ENCODE measurements around the gene SP5.

Gene SP5

GRCh38 chr2:170707821-170708795 is 7.0 kb upstream of the SP5 start:
- TF ChIP-seq PAX5 (IDR thresholded peaks at IDR 0.05; ENCODE audit: insufficient read depth, low read length, severe bottlenecking) = no peak
- TF ChIP-seq POLR2AphosphoS5 (IDR thresholded peaks at IDR 0.05; ENCODE audit: low read depth, low read length) = no peak
- no peak for TF ChIP-seq POLR2A (IDR thresholded peaks at IDR 0.05; ENCODE audit: low read depth, low read length)
- TF ChIP-seq SPI1 (IDR thresholded peaks at IDR 0.05; ENCODE audit: low read depth, low read length) = no peak
- no peak for TF ChIP-seq TAF1 (IDR thresholded peaks at IDR 0.05; ENCODE audit: low read depth, low read length)
- TF ChIP-seq POU2F2 (IDR thresholded peaks at IDR 0.05; ENCODE audit: low read depth, low read length) = no peak
- no peak for DNase-seq (ENCODE audit: insufficient read length, low spot score)
- no peak for FAIRE-seq

DNA sequence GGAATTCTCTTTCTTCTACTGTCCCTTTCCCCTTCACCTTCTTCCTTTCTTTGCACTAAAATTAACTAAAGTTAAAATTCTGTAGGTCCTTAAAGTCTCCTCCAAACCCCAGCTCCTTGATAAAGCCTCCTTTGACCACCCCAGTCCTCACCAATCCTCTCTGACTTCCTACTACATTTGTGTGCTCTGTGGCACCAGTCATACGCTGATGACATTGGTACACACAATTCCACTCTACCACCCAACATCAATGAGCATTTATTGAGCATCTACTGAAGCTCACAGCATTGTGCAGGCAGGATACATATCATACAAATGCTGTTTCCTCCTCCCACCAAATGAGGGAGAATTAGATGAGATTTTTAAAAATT is 4.5 kb upstream of the SP5 start:
- TF ChIP-seq PAX5 (IDR thresholded peaks at IDR 0.05; ENCODE audit: insufficient read depth, low read length, severe bottlenecking) = no peak
- no peak for TF ChIP-seq POLR2AphosphoS5 (IDR thresholded peaks at IDR 0.05; ENCODE audit: low read depth, low read length)
- no peak for TF ChIP-seq SPI1 (IDR thresholded peaks at IDR 0.05; ENCODE audit: low read depth, low read length)
- no peak for TF ChIP-seq TAF1 (IDR thresholded peaks at IDR 0.05; ENCODE audit: low read depth, low read length)
- no peak for TF ChIP-seq POLR2A (IDR thresholded peaks at IDR 0.05; ENCODE audit: low read depth, low read length)
- no peak for TF ChIP-seq POU2F2 (IDR thresholded peaks at IDR 0.05; ENCODE audit: low read depth, low read length)
- DNase-seq (ENCODE audit: insufficient read length, low spot score) (no peak), FAIRE-seq (no peak)

- TF ChIP-seq PAX5 (IDR thresholded peaks at IDR 0.05; ENCODE audit: insufficient read depth, low read length, severe bottlenecking) (no peak), TAF1 (IDR thresholded peaks at IDR 0.05; ENCODE audit: low read depth, low read length) (no peak), POLR2AphosphoS5 (IDR thresholded peaks at IDR 0.05; ENCODE audit: low read depth, low read length) (no peak), SPI1 (IDR thresholded peaks at IDR 0.05; ENCODE audit: low read depth, low read length) (no peak), POU2F2 (IDR thresholded peaks at IDR 0.05; ENCODE audit: low read depth, low read length) (no peak), POLR2A (IDR thresholded peaks at IDR 0.05; ENCODE audit: low read depth, low read length) (no peak)
- no peak for FAIRE-seq
- DNase-seq (ENCODE audit: insufficient read length, low spot score) = no peak
Observed at GRCh38 chr2:170711196-170711773, 3.9 kb upstream of the SP5 start.

- TF ChIP-seq POLR2AphosphoS5 (IDR thresholded peaks at IDR 0.05; ENCODE audit: low read depth, low read length) = no peak
- no peak for TF ChIP-seq TAF1 (IDR thresholded peaks at IDR 0.05; ENCODE audit: low read depth, low read length)
- FAIRE-seq (no peak), DNase-seq (ENCODE audit: insufficient read length, low spot score) (no peak)
Observed at GRCh38 chr2:170711774-170712652, 3.1 kb upstream of the SP5 start.

GRCh38 chr2:170712653-170713542 is 2.2 kb upstream of the SP5 start:
- DNase-seq (ENCODE audit: insufficient read length, low spot score) = no peak
- no peak for FAIRE-seq
- no peak for TF ChIP-seq POLR2AphosphoS5 (IDR thresholded peaks at IDR 0.05; ENCODE audit: low read depth, low read length)
- no peak for TF ChIP-seq PAX5 (IDR thresholded peaks at IDR 0.05; ENCODE audit: insufficient read depth, low read length, severe bottlenecking)
- no peak for TF ChIP-seq SPI1 (IDR thresholded peaks at IDR 0.05; ENCODE audit: low read depth, low read length)
- no peak for TF ChIP-seq TAF1 (IDR thresholded peaks at IDR 0.05; ENCODE audit: low read depth, low read length)
- no peak for TF ChIP-seq POLR2A (IDR thresholded peaks at IDR 0.05; ENCODE audit: low read depth, low read length)
- no peak for TF ChIP-seq POU2F2 (IDR thresholded peaks at IDR 0.05; ENCODE audit: low read depth, low read length)

GRCh38 chr2:170713543-170714380 is 1.4 kb upstream of the SP5 start:
- no peak for TF ChIP-seq PAX5 (IDR thresholded peaks at IDR 0.05; ENCODE audit: insufficient read depth, low read length, severe bottlenecking)
- no peak for TF ChIP-seq POU2F2 (IDR thresholded peaks at IDR 0.05; ENCODE audit: low read depth, low read length)
- TF ChIP-seq SPI1 (IDR thresholded peaks at IDR 0.05; ENCODE audit: low read depth, low read length) = no peak
- no peak for TF ChIP-seq POLR2AphosphoS5 (IDR thresholded peaks at IDR 0.05; ENCODE audit: low read depth, low read length)
- TF ChIP-seq POLR2A (IDR thresholded peaks at IDR 0.05; ENCODE audit: low read depth, low read length) = no peak
- no peak for TF ChIP-seq TAF1 (IDR thresholded peaks at IDR 0.05; ENCODE audit: low read depth, low read length)
- FAIRE-seq (no peak), DNase-seq (ENCODE audit: insufficient read length, low spot score) (peak; percentile 26)

- FAIRE-seq (no peak), DNase-seq (ENCODE audit: insufficient read length, low spot score) (peak; percentile 29)
- no peak for TF ChIP-seq TAF1 (IDR thresholded peaks at IDR 0.05; ENCODE audit: low read depth, low read length)
- no peak for TF ChIP-seq POU2F2 (IDR thresholded peaks at IDR 0.05; ENCODE audit: low read depth, low read length)
- no peak for TF ChIP-seq PAX5 (IDR thresholded peaks at IDR 0.05; ENCODE audit: insufficient read depth, low read length, severe bottlenecking)
- no peak for TF ChIP-seq POLR2AphosphoS5 (IDR thresholded peaks at IDR 0.05; ENCODE audit: low read depth, low read length)
- no peak for TF ChIP-seq POLR2A (IDR thresholded peaks at IDR 0.05; ENCODE audit: low read depth, low read length)
- no peak for TF ChIP-seq SPI1 (IDR thresholded peaks at IDR 0.05; ENCODE audit: low read depth, low read length)
Observed at GRCh38 chr2:170714381-170715061, 616 bp upstream of the SP5 start.

All from GM12891 (cell line).